Subcutaneous adipose tissue (tissue), 4 donors: Measurements from ENCODE around the gene SIDT2. TPM values are rescaled to one million over a fixed set of nuclear protein-coding genes. Genes with fewer than 3 reads are reported as not detected.

Experiments used
- total RNA-seq, 4 donors: library from RNA; depleted of rRNA; stranded (reverse); fragments of >200 nt; gene quantifications; one replicate each; pipeline ENCODE4 v1.1.0, GENCODE V29; 2016
- TF ChIP-seq, protein P1 (sequence below): fragments of 450-650 bp; IDR thresholded peaks from one replicate; pipeline ENCODE4 v1.5.1; 2016; ENCODE audit warnings: low read depth, mild to moderate bottlenecking, control low read depth, antibody characterized with exemption, moderate library complexity

The SIDT2 gene
- total RNA-seq, 4 donors from 2014 or later = 68.9 to 115 (median 90.3) TPM

- TF ChIP-seq, protein P1, sequence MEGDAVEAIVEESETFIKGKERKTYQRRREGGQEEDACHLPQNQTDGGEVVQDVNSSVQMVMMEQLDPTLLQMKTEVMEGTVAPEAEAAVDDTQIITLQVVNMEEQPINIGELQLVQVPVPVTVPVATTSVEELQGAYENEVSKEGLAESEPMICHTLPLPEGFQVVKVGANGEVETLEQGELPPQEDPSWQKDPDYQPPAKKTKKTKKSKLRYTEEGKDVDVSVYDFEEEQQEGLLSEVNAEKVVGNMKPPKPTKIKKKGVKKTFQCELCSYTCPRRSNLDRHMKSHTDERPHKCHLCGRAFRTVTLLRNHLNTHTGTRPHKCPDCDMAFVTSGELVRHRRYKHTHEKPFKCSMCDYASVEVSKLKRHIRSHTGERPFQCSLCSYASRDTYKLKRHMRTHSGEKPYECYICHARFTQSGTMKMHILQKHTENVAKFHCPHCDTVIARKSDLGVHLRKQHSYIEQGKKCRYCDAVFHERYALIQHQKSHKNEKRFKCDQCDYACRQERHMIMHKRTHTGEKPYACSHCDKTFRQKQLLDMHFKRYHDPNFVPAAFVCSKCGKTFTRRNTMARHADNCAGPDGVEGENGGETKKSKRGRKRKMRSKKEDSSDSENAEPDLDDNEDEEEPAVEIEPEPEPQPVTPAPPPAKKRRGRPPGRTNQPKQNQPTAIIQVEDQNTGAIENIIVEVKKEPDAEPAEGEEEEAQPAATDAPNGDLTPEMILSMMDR = no peak
Measured at GRCh38 chr11:117169736-117170135, 8.8 kb upstream of the SIDT2 start.

DNA sequence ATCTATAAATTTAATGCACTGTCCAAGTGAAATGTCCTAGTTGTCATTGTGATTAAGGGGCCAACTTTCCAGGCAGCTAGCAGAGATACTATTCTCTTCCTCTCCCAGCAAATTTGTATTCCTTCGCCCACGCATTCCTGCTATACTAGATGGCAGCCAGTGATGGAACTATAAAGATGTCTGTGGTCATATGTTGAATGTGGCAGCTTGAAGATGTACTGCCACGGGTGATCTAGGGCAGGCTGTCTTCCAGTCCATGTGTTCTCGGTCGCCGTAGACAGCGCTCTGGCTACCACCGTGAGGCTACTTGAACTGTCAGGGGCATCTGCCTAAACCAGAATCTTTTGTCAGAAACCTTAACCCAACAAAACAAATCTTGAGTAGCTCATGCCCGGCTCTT, 8.3 kb upstream of the SIDT2 start:
- TF ChIP-seq, protein P1 = no peak

DNA sequence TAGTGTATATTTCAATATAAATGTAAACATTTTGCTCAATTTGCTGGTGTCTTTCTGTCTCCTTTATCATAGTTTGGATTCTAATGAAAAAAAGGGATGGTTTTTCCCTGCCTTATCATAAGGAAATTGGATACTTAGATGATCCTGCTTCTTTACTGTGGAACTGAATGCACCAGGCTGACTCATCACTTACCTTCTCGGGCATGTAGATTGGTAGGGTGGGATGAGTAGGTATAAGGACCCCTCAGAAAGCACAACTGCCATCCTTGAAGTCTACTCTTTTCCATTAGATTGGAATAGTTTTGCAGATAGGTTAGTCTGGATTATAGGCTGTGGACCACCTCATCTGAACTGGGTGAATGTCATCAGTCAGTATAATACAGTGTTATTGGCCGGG, 7.5 kb upstream of the SIDT2 start:
- TF ChIP-seq, protein P1 = no peak

DNA sequence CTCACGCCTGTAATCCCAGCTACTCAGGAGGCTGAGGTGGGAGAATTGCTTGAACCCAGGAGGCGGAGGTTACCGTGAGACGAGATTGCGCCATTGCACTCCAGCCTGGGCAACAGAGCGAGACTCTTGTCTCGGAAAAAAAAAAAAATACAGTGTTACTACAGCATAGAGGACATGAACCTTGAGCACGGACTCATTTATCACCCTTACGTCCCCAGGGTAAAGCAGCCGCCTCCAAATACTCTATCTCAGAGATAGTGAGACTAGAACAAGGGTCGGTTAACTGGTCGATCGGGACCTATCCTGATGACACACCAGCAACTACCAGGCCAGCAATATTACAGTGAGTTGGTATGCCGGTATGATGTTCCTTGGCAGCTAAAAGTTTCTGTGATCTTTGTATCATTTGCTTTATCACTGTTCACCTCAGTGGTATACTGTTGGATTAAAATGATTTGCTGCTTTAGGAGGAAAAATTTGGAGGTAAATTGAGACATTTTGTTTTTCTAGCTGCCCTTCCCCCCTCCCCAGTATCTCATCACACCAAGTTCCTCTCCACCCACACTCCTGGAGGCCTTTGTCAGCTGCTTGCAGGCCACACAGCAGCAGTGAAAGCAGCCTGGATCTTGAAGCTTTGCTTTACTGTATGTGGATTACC, 7.0 kb upstream of the SIDT2 start:
- TF ChIP-seq, protein P1 = no peak

DNA sequence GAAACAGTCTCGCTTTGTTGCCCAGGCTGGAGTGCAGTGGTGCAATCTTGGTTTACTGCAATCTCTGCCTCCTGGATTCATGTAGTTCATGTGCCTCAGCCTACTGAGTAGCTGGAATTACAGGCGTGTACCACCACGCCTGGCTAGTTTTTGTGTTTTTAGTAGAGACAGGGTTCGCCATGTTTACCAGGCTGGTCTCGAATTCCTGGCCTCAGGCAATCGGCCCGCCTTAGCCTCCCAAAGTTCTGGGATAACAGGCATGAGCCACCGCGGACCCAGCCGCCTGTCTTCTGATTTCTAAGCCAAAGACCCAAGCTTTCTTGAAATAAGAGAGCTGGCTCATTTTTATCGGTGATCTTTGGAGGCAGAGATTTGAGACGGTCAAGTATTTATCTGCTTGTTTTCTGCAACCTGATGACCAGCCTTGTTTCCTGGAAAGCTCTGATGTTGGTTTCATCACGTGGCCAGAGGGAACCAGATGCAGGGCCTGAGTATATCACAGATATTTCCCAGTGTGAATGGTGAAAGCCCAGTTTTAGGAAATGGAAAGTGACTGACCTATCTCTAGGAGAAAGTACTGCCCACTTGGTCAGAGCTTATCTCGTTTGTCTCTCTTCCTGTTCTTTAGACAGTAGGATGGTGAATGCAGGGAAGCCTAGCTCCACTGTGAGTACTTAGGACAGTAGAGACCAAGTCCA, 5.7 kb upstream of the SIDT2 start:
- TF ChIP-seq, protein P1 = no peak

DNA sequence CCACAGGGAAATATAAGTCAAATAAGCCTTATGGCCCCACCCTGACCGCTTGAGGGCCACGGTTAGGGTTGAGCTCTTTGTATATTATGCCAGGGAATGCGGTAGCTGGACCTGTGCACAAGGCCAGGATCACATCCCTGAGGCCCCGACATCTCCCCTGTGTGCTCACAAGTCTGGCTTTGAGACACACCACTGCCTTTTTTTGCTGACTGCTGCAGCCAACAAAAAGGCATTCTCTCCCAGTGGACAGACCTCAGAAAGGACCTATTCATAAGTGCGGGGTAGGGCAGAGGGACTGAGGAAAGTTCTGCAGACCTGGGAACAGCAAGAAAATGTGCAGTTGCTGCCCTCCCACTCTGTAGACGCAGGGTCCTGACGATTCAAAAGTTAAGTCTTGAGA, 3.4 kb upstream of the SIDT2 start:
- TF ChIP-seq, protein P1 = no peak

DNA sequence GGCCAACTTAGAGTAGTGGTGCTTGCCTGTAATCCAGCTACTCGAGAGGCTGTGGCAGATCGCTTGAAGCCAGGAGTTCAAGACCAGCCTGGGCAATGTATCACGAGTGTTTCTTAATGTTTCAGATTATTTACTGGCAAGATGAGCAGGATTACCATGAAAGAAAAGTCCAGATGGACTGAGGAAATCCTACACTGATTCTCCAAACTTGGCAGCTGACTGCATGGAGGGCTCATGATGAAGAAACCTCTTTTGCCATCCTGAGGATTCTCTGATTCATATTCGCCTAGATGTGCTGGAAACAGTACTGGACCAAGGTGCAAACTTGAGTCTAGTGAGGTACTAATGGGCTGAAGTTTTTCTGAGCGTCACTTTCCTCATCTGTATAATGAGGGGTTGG, 2.8 kb upstream of the SIDT2 start:
- TF ChIP-seq, protein P1 = no peak
